ENCODE results near the gene SLCO4A1.

SLCO4A1 gene, protein sequence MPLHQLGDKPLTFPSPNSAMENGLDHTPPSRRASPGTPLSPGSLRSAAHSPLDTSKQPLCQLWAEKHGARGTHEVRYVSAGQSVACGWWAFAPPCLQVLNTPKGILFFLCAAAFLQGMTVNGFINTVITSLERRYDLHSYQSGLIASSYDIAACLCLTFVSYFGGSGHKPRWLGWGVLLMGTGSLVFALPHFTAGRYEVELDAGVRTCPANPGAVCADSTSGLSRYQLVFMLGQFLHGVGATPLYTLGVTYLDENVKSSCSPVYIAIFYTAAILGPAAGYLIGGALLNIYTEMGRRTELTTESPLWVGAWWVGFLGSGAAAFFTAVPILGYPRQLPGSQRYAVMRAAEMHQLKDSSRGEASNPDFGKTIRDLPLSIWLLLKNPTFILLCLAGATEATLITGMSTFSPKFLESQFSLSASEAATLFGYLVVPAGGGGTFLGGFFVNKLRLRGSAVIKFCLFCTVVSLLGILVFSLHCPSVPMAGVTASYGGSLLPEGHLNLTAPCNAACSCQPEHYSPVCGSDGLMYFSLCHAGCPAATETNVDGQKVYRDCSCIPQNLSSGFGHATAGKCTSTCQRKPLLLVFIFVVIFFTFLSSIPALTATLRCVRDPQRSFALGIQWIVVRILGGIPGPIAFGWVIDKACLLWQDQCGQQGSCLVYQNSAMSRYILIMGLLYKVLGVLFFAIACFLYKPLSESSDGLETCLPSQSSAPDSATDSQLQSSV

DNA sequence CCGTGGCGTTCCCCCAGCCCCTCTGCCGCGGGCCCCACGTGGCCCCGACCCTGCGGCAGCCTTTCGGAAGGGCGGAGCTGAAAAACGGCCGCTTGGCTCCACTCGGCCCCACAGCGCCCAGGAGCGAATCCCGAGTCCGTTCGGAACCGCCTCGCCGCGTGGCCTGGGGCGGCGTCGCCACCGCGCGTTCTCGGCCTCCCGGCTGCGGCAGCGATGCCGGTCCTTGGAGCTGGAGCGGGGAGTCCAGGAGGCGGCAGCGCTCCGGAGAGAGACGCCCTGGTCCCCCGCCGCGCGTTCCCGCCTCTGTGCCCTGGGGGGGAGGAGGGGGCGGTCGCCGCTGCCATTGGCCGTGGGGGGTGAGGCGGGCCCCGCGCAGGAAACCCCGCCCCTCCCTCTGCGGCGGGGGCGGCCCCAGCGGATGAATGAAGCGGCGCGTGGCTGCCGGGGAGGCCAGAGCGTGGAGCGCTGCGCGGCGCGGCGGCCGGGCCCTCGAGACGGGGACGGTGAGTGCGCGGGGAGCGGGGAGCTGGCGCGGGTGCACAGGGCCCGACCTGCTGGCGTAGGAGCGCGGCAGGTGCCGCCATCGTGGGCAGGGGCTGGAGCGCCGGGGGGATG, at the start of gene SLCO4A1:
Gene SLCO4A1, plus strand, starts transcription at position 453 of the 615 bp plus-strand sequence. CDS start 13,952 bp downstream, outside the sequence.
- peak; percentile 23 for DNase-seq

- no peak for DNase-seq
Observed at GRCh38 chr20:62592506-62593177, 49.7 kb upstream of the SLCO4A1 start.

- no peak for DNase-seq
Observed at GRCh38 chr20:62593616-62594015, 48.7 kb upstream of the SLCO4A1 start.

DNA sequence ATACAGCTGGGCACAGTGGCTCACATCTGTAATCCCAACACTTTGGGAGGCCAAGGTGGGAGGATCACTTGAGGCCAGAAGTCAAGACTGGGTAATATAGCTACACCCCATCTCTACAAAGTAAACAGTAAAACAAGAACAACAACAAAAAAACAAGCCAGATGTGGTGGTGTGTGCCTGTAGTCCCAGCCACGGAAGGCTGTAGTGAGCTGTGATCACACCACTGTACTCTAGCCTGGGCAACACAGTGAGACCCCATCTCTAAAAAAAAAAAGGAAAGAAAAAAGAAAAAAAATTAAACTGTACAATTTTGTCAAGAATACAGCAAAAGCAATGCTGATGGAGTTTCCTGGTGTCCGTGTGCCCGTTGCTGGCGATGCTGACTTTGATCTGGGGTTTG, 47.2 kb upstream of the SLCO4A1 start:
- DNase-seq: no peak

- peak; percentile 21 for DNase-seq
Observed at GRCh38 chr20:62595491-62595890, 46.8 kb upstream of the SLCO4A1 start.

- no peak for DNase-seq
Observed at GRCh38 chr20:62596486-62596885, 45.8 kb upstream of the SLCO4A1 start.

- DNase-seq: no peak
Observed at GRCh38 chr20:62596921-62597320, 45.4 kb upstream of the SLCO4A1 start.

GRCh38 chr20:62597416-62598115, 44.7 kb upstream of the SLCO4A1 start:
- no peak for DNase-seq

DNA sequence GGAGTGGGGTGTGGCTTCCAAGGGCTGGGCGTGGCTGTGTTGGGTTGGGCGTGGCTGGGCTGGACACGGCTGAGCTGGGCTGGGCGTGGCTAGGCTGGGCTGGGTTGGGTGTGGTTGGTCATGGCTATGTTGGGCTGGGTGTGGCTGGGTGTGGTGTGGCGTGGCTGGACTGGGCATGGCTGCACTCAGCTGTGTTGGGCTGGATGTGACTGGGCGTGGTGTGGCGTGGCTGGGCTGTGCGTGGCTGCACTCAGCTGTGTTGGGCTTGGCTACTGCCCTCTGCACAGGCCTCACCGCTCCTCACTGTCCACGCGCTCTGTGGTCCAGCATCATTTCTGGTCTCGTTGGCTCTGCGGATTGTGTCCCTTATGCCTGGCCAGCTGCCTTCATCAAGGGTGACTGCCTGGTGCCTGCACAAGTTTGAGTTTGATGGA, 43.5 kb upstream of the SLCO4A1 start:
- no peak for DNase-seq

DNA sequence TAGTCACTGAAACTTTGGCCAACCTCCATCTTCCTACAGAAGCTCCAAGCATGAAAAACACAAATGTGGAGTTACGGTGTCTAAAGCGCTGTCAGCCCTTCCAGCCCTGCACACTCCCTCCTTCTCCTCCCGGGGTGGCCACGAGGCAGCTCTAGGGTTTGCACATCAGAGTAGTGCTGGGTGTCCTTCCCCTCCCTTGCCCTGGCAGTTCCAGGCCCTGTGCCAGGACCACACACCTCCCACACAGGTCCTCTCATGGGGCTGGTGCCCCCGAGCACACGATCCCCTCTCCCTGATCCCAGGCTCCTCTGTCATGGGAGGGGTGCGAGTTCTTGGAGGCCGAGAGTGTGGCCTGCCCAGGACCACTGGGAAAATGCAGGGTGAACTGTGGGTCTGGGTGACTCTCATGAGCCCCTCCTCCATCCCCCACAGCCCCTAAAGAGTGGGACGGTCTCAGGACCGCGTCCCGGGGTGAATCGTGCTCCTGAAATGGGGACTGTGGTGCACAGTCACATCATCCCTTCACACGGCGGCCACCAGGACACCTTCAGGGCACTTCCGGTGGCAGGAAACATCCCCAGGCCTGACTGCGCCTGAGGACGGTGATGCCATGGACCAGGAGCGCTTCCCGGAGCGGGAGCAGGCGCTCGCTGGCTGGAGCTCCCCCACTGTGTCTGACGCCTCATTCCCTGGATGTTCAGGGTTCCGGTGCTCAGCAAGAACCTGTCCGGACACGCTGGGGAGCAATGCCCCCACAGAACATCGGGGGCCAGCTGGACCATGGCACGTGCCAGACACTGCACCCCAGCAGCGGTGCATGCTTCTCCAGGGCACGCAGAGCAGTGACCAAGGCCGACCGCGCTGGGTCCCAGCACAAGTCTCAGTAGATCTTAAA, 42.8 kb upstream of the SLCO4A1 start:
- no peak for DNase-seq

GRCh38 chr20:62601172-62601571, 41.1 kb upstream of the SLCO4A1 start:
- DNase-seq: no peak

DNA sequence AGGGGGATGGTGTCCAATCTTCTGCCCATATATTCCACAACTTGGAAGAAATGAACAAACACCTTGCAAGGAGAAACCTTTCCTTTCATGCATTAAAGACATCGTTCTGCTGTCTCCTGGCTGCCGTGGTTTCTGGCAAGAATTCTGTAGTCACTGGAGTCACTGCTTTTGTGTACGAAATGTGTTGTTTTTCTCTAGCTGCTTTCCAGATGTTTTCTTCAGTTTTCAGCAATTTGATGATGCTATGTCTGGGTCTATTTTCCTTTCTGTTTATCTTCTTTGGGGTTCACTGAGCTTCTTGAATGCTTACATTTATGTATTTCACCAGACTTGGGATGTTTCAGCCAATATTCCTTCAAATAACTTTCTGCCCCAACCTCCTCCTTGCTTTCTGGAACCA, 40.6 kb upstream of the SLCO4A1 start:
- DNase-seq: no peak

DNA sequence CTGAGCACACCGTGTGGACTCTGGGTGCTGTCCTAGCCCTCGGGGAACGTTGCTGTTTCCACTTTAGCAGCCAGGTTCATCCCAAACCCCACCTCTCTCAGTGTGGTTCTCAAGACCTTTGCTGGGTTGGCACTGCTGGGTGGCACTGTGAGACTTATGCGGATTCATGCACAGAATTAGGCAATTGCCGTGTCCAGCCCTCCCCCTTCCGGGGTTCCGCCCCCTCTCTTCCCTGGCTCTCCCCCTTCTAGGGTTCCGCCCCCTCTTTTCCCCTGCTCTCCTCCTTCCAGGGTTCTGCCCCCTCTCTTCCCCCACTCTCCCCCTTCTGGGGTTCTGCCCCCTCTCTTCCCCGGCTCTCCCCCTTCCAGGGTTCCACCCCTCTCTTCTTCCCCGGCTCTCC, 39.8 kb upstream of the SLCO4A1 start:
- no peak for DNase-seq

DNA sequence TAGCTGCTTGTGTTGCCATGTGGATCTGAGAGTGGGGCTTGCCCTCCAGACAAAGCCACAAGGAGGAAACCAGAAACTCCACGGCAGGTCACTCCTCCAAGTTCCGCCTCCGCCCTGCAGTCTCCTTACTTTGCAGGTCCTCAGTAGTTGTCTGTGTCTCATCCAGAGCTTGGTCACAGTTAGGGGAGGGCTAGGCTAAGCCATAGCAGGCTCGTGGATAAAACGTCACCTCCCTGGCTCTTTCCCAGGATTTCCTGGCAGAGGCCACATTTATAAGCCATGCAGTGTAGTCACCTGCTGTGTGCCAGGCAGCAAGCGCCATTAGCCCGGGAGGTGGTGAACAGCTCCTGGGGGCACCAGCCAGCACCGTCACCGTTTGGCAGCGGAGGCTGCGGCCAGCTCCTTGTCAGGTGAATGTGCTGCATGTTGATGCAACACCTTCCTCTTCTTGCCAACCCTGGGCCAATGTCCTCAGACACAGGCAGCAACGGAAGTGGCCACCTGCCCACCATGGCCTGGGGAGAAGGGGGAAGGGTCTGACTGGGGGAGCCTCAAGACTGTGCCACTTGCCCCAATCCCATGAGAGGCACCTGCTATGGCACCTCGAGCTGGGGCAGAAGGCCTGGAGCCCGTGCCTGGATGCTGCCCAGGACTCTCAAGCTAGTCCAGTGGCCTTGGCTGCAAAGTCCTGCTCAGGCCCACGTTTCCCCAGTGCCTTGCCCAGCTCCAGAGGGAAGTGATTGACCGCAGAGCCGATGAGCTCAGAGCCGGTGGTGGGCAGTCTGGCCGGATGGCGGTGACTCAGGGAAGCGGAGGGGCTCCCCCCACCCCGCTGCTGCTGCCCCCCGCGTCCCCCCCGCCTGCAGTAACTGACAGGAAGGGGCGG, 39.0 kb upstream of the SLCO4A1 start:
- DNase-seq: peak; percentile 12

DNA sequence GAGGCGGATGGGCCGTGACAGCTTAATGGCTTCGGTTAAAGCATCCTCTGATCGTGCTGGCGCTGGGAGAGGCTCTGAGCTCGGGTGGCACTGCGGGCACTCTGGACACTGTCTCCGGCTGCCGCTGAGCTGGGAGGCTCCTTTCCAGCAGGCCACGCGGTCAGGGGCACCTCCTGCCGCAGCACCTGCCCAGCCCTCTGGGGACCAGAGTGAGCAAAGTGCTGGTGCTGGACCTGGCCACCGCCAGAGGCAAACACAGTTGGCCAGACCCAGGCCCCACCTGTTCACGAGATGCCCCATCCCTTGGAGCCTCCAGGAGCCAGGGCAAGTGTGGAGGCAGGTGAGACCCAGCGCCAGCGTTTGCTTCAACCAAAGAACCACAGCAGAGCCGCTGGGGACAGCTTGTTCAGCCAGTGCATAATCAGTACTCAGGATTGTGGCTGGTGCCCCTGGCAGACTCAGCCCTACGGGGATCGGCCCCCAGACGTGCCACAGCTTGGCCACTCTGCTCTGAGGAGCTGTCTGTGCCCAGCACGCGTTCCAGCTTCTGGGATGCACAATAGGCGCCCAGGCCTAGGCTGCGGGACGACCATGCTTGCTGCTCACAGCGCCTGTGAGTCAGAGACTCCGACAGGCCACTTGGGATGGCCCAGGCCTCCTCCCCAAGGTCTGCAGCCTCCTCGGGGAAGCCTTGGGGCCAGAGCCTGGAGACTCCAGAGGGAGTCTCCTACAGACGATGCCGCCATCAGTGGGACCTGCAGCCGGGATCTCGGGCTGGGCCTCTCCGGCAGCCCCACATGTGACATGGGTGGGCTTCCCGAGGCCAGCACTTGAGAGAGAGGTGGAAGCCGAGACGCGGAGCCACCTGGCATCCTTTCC, 38.2 kb upstream of the SLCO4A1 start:
- no peak for DNase-seq

DNA sequence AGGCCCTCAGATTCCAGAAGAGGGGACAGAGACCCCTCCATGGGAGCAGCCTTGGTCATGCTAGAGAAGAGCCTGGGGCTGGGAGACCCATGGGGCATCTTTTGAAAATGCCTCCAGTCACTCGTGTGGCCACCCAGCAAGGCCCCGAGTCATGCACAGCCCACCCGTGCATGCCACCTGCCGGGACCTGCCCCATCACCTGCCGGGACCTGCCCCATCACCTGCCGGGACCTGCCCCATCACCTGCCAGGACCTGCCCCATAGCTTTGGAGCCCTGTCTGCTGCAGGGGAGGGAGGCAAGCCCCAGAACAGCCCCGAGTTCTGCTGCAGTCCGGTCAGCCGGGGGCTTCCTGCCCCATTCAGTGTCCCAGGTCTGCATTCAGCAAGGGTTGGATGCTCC, 37.5 kb upstream of the SLCO4A1 start:
- no peak for DNase-seq

DNA sequence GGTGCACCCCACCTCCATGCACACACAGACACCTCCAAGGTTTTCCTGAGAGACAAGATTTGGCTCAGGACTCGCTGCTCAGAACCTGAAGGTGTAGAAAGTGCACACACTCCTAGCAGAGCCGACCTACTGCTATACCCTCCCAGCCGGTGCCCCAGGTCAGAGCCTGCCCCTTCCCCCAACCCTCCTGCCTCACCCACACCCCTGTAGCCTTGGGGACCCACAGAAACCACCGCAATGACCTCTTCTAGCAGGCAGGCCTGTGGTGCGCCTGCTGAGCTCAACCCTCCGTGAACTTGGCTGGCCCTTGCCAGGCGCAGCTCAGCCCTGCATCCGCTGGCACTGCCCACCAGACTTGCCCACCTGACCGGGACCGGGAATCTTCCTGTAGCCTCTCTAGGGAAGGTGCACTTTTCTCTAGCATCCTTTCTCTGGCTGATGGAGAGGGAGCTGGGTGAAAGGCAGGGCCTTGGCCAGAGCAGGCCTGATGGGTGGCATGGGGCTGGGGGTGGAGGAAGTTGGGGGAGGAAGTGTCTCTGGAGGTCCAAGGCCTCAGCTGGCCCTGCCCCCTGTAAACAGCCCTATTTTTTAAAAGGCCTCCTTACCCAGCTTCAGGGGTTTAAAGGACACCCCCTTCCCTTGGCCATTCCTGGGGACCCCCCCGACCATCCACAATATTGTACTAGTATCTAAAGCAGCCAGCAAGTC, 36.9 kb upstream of the SLCO4A1 start:
- no peak for DNase-seq

GRCh38 chr20:62606016-62606415, 36.3 kb upstream of the SLCO4A1 start:
- DNase-seq: no peak
